NCI-H345 treated with DMSO at 0.1 percent for 48 hours (cell line): ENCODE data around the gene ISG20L2.

Experiments used
- DNase-seq: peaks from one replicate; lab custom pipeline; 2025; ENCODE audit not compliant: unreplicated experiment; lab: John Stamatoyannopoulos, UW

The ISG20L2 gene

GRCh38 chr1:156691665-156692440 is 36.7 kb downstream of the ISG20L2 start:
- no peak for DNase-seq

- DNase-seq, result no peak
Measured at GRCh38 chr1:156691191-156691590, 37.4 kb downstream of the ISG20L2 start.

GRCh38 chr1:156690675-156691036 is 37.9 kb downstream of the ISG20L2 start:
- DNase-seq, result no peak

- DNase-seq, result no peak
Measured at GRCh38 chr1:156689953-156690674, 38.5 kb downstream of the ISG20L2 start.

GRCh38 chr1:156689035-156689952 is 39.3 kb downstream of the ISG20L2 start:
- DNase-seq, result peak; percentile 79

GRCh38 chr1:156684227-156684782 is 44.3 kb downstream of the ISG20L2 start:
- no peak for DNase-seq

GRCh38 chr1:156682166-156682890 is 46.2 kb downstream of the ISG20L2 start:
- no peak for DNase-seq

- DNase-seq, result no peak
Measured at GRCh38 chr1:156681196-156681960, 47.2 kb downstream of the ISG20L2 start.

GRCh38 chr1:156680056-156680455 is 48.5 kb downstream of the ISG20L2 start:
- no peak for DNase-seq

GRCh38 chr1:156677616-156678596 is 50.7 kb downstream of the ISG20L2 start:
- DNase-seq, result peak; percentile 39

- DNase-seq, result no peak
Measured at GRCh38 chr1:156676820-156677615, 51.5 kb downstream of the ISG20L2 start, which contains the start of gene NES. NES (minus strand) TSS chr1:156677407; CDS start chr1:156677264, 143 bp downstream.

GRCh38 chr1:156676114-156676819 is 52.3 kb downstream of the ISG20L2 start:
- DNase-seq, result no peak

- no peak for DNase-seq
Measured at GRCh38 chr1:156675210-156676113, 53.1 kb downstream of the ISG20L2 start.

- no peak for DNase-seq
Measured at GRCh38 chr1:156673387-156674121, 55.0 kb downstream of the ISG20L2 start.
